GM19467 (cell line): ENCODE measurements around the gene RECK.
"Not testable (repeated sequence)": the region's sequence is repeated elsewhere in the genome, so short reads cannot be mapped to it uniquely, and the experiment has no call there.

Experiments used
- ATAC-seq: cut with Tn5 transposase; IDR thresholded peaks from one replicate; pipeline ENCODE4 v1.9.1; 2021; ENCODE audit warnings: mild to moderate bottlenecking, moderate library complexity; ENCODE audit not compliant: unreplicated experiment

Gene RECK, protein sequence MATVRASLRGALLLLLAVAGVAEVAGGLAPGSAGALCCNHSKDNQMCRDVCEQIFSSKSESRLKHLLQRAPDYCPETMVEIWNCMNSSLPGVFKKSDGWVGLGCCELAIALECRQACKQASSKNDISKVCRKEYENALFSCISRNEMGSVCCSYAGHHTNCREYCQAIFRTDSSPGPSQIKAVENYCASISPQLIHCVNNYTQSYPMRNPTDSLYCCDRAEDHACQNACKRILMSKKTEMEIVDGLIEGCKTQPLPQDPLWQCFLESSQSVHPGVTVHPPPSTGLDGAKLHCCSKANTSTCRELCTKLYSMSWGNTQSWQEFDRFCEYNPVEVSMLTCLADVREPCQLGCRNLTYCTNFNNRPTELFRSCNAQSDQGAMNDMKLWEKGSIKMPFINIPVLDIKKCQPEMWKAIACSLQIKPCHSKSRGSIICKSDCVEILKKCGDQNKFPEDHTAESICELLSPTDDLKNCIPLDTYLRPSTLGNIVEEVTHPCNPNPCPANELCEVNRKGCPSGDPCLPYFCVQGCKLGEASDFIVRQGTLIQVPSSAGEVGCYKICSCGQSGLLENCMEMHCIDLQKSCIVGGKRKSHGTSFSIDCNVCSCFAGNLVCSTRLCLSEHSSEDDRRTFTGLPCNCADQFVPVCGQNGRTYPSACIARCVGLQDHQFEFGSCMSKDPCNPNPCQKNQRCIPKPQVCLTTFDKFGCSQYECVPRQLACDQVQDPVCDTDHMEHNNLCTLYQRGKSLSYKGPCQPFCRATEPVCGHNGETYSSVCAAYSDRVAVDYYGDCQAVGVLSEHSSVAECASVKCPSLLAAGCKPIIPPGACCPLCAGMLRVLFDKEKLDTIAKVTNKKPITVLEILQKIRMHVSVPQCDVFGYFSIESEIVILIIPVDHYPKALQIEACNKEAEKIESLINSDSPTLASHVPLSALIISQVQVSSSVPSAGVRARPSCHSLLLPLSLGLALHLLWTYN

DNA sequence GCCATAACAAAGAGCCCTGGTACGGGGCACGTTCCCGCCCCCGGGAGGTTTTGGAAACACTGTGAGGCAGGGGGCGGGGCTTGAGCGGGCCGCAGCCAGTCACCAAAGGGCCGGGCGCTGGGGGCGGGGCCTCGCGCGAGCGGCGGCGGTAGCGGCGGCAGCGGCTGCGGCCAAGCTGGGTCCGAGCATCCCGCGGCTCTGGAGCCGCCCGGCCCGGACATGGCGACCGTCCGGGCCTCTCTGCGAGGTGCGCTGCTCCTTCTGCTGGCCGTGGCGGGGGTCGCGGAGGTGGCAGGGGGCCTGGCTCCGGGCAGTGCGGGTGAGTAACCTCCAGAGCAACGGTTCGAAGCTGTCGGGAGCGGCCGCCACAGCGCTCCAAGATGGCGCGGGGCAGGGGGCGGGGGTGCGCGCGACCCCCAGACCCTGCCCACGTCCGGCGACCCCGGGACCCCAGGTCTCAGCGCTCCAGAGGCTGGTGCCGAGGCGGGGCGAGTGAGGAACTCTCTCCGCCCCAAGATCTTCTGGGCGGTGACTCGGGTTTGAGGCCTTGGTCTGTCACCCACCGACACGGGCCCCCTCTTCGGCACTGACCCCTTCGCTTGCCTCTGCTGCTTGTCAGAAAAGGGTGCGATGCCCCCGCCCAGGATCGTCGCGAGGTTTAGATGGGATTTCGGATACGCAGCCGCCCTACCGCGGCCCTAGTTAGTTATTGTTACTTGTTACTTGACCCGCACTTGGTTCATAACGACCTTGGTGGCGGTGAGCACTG, at the start of gene RECK:
RECK (plus strand) TSS at position 134 of the 769 bp plus-strand sequence; CDS start at position 220, 86 bp downstream.
- ATAC-seq: peak; percentile 84

GRCh38 chr9:35990155-35990554, 46.6 kb upstream of the RECK start:
- no peak for ATAC-seq

DNA sequence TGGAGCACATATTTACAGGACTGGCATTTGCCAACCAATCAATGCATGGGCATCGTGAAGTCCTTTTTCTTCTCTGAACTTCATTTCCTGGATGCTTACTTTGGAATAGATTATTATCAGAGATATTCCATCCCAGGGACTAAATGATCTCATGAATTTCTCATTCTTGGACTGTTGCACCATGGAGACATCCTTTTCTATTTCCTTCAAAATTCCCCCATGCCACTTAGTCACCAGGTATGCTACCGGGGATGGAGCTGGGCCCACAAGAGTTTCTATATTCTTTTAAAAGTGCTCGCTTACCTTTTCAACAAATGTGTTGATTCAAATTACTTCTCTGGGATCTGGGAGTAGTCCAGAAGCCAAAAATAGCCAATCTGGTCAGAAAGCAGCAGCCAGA, 43.6 kb upstream of the RECK start:
- not testable (repeated sequence) for ATAC-seq

DNA sequence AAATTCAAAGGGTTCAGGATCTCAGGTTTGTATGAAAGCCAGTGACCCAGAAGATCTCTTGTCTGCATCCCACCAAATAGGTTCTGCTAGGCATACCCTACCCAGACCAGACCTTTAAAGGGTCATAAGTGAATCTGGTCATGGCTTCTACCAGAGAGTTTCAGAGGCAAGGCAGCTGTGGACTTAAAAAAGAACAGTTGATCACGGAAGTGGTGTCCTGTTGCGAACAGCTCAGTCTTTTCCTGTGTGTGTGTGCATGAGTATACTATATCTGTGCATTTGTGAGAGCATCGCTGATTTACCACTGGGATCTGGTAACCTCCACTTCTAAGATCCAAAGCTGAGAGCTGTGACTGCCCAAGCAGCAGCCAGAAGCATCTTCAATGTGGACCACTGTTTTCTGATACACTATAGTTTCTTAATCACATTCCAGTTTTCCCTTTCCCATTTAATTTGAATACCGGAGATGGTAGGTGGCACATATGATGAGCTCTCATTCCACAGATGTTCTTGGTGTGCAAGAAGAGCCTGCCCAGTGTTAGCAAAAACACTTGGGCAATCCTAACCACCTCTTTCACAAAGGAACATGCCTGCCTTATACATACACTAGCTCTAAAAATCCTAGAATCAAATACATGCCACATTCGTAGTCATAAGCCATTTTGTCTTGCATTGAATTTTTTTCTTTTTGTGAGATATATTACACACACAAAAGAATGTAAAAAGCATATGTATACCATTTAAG, 42.6 kb upstream of the RECK start:
- no peak for ATAC-seq

DNA sequence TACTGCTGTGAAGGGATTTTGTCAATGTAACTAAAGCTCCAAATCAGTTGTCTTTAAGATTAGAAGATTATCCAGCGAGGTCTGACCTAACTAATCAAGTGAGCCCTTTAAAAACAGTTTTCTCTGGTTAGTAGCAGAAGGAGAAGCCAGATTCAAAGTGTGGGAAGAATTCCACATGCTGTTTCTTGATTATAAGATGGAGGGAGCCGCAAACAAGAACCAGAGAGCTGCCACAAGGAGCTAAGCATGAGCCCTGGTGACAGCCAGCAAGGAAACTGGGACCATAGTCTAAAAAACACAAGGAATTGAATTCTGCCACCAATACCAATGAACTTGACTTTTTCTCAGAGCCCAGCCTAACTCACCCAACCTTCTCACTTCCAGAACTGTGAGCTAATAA, 41.8 kb upstream of the RECK start:
- no peak for ATAC-seq

DNA sequence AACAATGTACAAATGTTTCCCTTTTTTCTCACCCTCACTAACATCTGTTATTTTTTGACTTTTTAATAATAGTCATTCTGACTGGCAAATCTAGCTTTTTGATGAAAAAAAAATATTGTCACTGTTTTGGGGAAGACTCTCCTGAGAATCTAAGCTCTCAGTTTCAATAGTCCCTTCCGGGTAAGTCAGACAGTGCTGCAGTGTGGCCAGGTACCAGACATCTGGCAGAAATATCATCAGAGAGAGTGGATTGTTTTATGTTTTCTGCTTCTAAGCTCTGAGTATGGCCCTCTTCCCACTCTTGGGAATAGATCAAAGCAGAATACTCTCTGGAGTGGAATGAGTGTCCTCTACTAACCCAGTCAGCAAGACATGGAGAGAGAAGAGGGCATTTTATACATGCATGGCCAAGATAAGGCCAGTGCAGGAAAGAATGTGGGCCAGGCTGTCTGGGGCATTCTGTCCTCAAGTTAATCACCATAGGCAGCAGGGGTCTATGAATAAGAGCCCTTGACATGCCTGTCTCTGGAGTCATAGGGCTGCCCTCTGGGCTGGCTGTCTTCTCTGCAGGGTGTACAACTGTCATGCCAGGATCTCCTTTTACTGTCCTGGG, 40.2 kb upstream of the RECK start:
- ATAC-seq: no peak

DNA sequence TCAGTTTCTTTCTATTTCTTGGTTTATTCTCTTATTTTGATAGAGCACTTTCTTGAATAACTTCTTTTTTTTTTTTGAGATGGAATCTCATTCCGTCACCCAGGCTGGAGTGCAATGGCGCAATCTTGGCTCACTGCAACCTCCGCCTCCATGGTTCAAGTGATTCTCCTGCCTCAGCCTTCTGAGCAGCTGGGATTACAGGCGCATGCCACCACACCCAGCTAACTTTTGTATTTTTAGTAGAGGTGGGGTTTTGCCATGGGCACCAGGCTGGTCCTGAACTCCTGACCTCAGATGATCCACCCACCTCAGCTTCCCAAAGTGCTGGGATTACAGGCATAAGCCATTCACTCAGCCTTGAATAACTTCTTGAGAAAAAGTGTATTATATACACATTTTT, 39.7 kb upstream of the RECK start:
- not testable (repeated sequence) for ATAC-seq

GRCh38 chr9:35998333-35998732, 38.4 kb upstream of the RECK start:
- no peak for ATAC-seq

DNA sequence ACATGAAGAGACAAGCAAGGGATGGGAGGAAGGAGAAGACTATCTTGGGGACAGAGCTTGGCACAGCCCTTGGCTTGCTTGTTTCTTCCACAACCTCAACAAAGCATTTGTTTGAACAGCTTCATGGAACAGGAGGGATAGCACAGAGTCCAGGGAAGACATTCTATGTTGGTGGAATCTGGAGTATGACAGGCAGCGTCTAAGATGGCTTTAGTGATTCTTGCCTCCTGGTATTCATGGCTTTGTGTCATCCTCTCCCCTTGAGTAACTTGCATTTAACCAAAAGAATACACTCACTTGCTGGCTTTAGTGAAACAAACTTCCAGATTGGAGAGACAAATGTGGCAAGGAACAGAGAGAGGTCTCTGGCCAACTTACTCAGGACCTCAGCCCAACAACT, 30.8 kb upstream of the RECK start:
- no peak for ATAC-seq

DNA sequence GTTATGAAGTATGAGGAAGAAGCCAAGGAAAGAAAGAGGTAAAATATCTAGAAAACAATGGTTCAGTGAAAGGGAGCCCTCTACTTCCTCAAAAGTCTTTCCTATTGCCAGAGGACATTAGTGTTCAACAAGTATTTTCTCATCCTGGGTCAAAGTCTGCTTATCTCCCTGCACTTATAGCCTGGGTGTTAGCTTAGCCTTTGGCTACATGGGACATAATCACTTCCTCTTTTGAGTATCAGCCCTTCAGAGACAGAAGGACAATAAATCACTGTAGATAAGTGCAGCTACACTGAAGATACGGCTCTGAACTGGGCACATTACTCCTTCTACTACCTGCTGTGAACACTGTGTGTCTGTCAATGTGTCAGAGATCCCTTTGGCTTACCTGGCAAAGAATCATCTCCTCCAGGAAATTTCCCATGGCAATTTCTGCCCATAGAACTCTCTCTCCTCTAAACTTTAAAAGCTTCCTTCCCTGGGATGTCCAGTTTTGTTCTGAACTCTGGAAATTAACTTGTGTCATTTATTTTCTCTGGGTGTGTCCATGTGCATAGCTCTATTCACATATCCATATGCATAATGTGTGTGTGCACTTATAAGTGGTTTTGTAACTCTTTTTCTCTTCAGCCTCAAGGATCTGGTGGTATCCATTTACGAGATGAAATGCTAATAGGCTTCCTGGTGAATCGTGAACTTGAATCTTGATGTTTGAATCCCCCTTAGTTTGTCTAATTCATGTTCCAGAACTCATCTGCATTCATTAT, 30.0 kb upstream of the RECK start:
- ATAC-seq: no peak

DNA sequence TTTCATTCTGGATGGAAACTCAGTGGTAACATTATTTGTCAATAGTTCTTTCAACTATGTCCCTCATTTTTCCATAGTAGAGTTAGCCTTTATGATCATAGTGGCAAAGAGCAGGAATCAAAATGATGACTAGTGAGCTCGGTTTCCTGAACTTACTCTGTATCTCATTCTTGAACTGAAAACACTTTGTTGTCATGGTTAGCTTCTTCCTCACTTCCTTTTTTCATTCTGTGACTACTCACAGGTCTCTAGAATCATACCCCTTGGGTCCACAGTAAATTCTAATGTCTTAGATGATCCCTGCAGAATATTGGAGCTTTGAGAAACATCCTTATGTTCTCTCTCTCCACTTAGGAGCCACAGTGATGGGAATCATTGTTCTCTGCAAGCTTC, 29.4 kb upstream of the RECK start:
- ATAC-seq: no peak

GRCh38 chr9:36007852-36008251, 28.9 kb upstream of the RECK start:
- no peak for ATAC-seq

GRCh38 chr9:36008774-36009300, 27.9 kb upstream of the RECK start:
- no peak for ATAC-seq

DNA sequence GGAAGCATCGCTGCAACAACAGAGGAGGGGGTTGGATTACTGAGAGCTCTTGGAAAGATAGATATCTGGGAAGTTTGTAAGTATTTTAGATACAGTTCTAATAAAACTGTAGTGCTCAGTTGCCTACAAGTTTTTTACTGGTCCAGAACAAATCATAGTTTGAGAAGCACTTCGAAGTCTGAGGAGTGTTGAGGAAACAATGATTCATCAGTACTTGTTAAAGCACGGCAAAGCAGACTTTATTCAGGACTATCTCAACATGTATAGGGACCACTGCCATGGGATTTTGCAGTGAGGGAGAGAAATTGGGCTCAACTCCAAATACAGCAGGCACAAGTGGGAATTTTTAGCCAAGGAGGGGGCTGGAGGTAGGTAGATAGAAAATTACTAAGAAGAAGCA, 25.3 kb upstream of the RECK start:
- ATAC-seq: no peak

- ATAC-seq: no peak
These were observed 19.4 kb upstream of the RECK start for GRCh38 chr9:36017278-36017677.

GRCh38 chr9:36018129-36018528, 18.6 kb upstream of the RECK start:
- no peak for ATAC-seq

- ATAC-seq: no peak
These were observed 17.6 kb upstream of the RECK start for GRCh38 chr9:36018891-36019720.

DNA sequence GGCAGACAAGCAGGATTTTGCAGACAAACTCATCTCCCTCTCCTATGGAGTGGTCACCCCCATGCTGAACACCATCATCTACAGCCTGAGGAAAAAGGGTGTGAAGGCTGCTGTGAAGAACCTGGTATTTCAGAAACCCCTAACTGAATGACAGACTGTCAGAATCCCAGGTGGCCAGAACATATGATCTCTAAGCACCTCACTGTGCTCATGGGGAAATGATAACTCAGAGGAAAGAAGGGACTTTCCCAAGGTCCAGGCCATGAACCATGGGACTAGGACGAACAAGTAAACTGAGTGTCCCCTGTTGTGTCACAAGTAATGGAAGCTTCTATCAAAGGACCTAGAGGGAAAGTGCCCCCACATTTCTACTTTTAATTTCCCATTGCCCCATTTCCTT, 14.7 kb upstream of the RECK start:
- ATAC-seq: no peak
